SK-N-SH treated with all-trans-retinoic acid at 6 μM for 48 hours (cell line): ENCODE measurements around the gene XPC.

Experiments used
- ATAC-seq: fragments of 200-7000 bp; cut with Tn5 transposase; 3 replicates; pipeline ENCODE4 v1.9.1; 2020; ENCODE audit warnings: mild to moderate bottlenecking, moderate library complexity
- ARNTL ChIP-seq: fragments of 450-650 bp; formaldehyde crosslinking; IDR thresholded peaks from 2 replicates; pipeline ENCODE4 v1.5.0; 2020; ENCODE audit warnings: low read depth, mild to moderate bottlenecking, moderate library complexity, borderline replicate concordance
- BACH2 ChIP-seq: fragments of 250-450 bp; sonication (Bioruptor Pico); IDR thresholded peaks from 2 replicates; pipeline ENCODE4 v1.9.0; 2021; ENCODE audit warnings: mild to moderate bottlenecking, borderline replicate concordance
- CSDC2 ChIP-seq: fragments of 250-450 bp; sonication (Bioruptor Pico); IDR thresholded peaks from 2 replicates; pipeline ENCODE4 v1.5.0; 2020; ENCODE audit warnings: mild to moderate bottlenecking, moderate library complexity
- CSRNP3 ChIP-seq: fragments of 250-450 bp; sonication (Bioruptor Pico); IDR thresholded peaks from 2 replicates; pipeline ENCODE4 v1.5.1; 2021; ENCODE audit warnings: mild to moderate bottlenecking, moderate library complexity
- ESRRG ChIP-seq: fragments of 250-450 bp; sonication (Bioruptor Pico); IDR thresholded peaks from 2 replicates; pipeline ENCODE4 v1.6.1; 2021; ENCODE audit warnings: mild to moderate bottlenecking
- GLIS3 ChIP-seq: fragments of 250-450 bp; sonication (Bioruptor Pico); IDR thresholded peaks from 2 replicates; pipeline ENCODE4 v1.5.0; 2020; ENCODE audit warnings: mild to moderate bottlenecking, moderate library complexity
- ISL1 ChIP-seq: fragments of 250-450 bp; sonication (Bioruptor Pico); IDR thresholded peaks from 2 replicates; pipeline ENCODE4 v2.1.2; 2022; ENCODE audit warnings: mild to moderate bottlenecking, moderate library complexity
- OSR1 ChIP-seq: fragments of 250-450 bp; sonication (Bioruptor Pico); IDR thresholded peaks from 2 replicates; pipeline ENCODE4 v1.8.0; 2022; ENCODE audit warnings: moderate library complexity, mild to moderate bottlenecking, inconsistent platforms
- PATZ1 ChIP-seq: fragments of 250-450 bp; sonication (Bioruptor Pico); IDR thresholded peaks from 2 replicates; pipeline ENCODE4 v1.8.0; 2020; ENCODE audit warnings: mild to moderate bottlenecking, moderate library complexity, borderline replicate concordance
- PPARA ChIP-seq: fragments of 250-450 bp; sonication (Bioruptor Pico); IDR thresholded peaks from 2 replicates; pipeline ENCODE4 v1.5.0; 2020; ENCODE audit warnings: mild to moderate bottlenecking, borderline replicate concordance
- RARB ChIP-seq: fragments of 250-450 bp; sonication (Bioruptor Pico); IDR thresholded peaks from 2 replicates; pipeline ENCODE4 v1.8.0; 2021; ENCODE audit warnings: mild to moderate bottlenecking, moderate library complexity
- SNAI2 ChIP-seq: fragments of 250-450 bp; sonication (Bioruptor Pico); IDR thresholded peaks from 2 replicates; pipeline ENCODE4 v1.5.0; 2020; ENCODE audit warnings: mild to moderate bottlenecking, moderate library complexity
- TCF4 ChIP-seq: fragments of 250-450 bp; sonication (Bioruptor Pico); IDR thresholded peaks from 2 replicates; pipeline ENCODE4 v1.8.0; 2021; ENCODE audit warnings: mild to moderate bottlenecking, moderate library complexity, borderline replicate concordance
- ZC3H10 ChIP-seq: fragments of 250-450 bp; sonication (Bioruptor Pico); IDR thresholded peaks from 2 replicates; pipeline ENCODE4 v1.5.1; 2021; ENCODE audit warnings: mild to moderate bottlenecking, moderate library complexity
- ZFP3 ChIP-seq: fragments of 250-450 bp; sonication (Bioruptor Pico); IDR thresholded peaks from 2 replicates; pipeline ENCODE4 v1.5.0; 2020; ENCODE audit warnings: mild to moderate bottlenecking, moderate library complexity
- ZNF565 ChIP-seq: fragments of 450-650 bp; formaldehyde crosslinking; conservative IDR thresholded peaks from 2 replicates; pipeline ENCODE4 v1.5.0; 2020; ENCODE audit warnings: low read depth, mild to moderate bottlenecking, moderate library complexity
- ZNF70 ChIP-seq: fragments of 450-650 bp; formaldehyde crosslinking; IDR thresholded peaks from 2 replicates; pipeline ENCODE4 v1.5.0; 2020; ENCODE audit warnings: mild to moderate bottlenecking, moderate library complexity
- ZNF8 ChIP-seq: fragments of 450-650 bp; formaldehyde crosslinking; IDR thresholded peaks from 2 replicates; pipeline ENCODE4 v1.5.0; 2020; ENCODE audit warnings: mild to moderate bottlenecking, moderate library complexity
- TF ChIP-seq, protein P1 (sequence below): fragments of 250-450 bp; sonication (Bioruptor Pico); IDR thresholded peaks from 2 replicates; pipeline ENCODE4 v1.5.0; 2020; ENCODE audit warnings: mild to moderate bottlenecking, moderate library complexity
- TF ChIP-seq, protein P2 (sequence below): fragments of 250-450 bp; sonication (Bioruptor Pico); IDR thresholded peaks from 2 replicates; pipeline ENCODE4 v1.8.0; 2021; ENCODE audit warnings: low read depth, mild to moderate bottlenecking, moderate library complexity, borderline replicate concordance

Gene XPC

DNA sequence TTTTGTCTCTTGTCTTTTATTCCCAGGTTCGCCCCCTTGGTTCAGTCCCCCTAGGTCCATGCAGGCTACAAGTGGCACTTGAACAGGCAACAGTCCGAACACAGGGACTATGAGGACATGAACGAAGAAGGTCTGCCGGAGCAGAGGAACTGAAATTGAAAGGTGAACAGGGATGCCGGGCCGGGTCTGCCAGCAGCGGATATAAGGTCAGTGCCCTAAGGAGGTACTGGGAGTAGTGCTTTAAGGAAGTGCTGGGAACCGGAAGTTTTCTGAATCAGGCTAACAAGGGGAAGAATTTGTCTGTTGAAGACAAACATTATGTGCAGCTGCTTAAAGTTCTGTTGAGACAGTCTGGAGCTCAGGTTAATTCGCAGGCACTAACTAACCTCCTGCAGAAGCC, 47.0 kb upstream of the XPC start:
- no peak for ATAC-seq

DNA sequence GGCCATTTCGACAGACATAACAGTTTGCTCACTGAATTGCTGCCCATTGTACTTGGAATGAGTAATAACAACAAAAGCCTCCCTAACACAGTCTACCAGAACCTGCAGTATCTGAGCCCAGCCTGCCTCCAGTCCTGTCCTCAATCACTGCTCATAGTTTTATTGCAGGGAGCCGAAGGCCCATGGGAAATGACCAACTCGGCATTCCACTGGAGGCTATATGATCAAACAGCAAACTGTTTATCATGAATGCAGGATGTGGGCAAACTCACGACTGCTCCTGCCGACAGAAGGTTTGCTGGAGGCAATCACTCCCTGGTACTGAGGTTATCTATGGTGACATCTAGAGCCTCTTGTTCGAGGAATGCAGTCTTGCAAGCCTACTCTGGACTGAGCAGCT, 46.5 kb upstream of the XPC start:
- TF ChIP-seq ZFP3 (CRISPR knock-in tag) (no peak), PATZ1 (CRISPR knock-in tag) (no peak), OSR1 (CRISPR knock-in tag) (no peak), ESRRG (no peak), TCF4 (no peak), ARNTL (no peak), CSRNP3 (no peak), ZNF8 (no peak), PPARA (CRISPR knock-in tag) (no peak), ISL1 (no peak), RARB (CRISPR knock-in tag) (no peak), ZNF565 (no peak), SNAI2 (no peak), GLIS3 (CRISPR knock-in tag) (no peak), ZC3H10 (no peak)
- TF ChIP-seq, protein P1, sequence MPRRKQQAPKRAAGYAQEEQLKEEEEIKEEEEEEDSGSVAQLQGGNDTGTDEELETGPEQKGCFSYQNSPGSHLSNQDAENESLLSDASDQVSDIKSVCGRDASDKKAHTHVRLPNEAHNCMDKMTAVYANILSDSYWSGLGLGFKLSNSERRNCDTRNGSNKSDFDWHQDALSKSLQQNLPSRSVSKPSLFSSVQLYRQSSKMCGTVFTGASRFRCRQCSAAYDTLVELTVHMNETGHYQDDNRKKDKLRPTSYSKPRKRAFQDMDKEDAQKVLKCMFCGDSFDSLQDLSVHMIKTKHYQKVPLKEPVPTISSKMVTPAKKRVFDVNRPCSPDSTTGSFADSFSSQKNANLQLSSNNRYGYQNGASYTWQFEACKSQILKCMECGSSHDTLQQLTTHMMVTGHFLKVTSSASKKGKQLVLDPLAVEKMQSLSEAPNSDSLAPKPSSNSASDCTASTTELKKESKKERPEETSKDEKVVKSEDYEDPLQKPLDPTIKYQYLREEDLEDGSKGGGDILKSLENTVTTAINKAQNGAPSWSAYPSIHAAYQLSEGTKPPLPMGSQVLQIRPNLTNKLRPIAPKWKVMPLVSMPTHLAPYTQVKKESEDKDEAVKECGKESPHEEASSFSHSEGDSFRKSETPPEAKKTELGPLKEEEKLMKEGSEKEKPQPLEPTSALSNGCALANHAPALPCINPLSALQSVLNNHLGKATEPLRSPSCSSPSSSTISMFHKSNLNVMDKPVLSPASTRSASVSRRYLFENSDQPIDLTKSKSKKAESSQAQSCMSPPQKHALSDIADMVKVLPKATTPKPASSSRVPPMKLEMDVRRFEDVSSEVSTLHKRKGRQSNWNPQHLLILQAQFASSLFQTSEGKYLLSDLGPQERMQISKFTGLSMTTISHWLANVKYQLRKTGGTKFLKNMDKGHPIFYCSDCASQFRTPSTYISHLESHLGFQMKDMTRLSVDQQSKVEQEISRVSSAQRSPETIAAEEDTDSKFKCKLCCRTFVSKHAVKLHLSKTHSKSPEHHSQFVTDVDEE (CRISPR knock-in tag) = no peak
- TF ChIP-seq, protein P2, sequence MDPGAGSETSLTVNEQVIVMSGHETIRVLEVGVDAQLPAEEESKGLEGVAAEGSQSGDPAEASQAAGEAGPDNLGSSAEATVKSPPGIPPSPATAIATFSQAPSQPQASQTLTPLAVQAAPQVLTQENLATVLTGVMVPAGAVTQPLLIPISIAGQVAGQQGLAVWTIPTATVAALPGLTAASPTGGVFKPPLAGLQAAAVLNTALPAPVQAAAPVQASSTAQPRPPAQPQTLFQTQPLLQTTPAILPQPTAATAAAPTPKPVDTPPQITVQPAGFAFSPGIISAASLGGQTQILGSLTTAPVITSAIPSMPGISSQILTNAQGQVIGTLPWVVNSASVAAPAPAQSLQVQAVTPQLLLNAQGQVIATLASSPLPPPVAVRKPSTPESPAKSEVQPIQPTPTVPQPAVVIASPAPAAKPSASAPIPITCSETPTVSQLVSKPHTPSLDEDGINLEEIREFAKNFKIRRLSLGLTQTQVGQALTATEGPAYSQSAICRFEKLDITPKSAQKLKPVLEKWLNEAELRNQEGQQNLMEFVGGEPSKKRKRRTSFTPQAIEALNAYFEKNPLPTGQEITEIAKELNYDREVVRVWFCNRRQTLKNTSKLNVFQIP (CRISPR knock-in tag) = no peak
- no peak for ATAC-seq

More for the DNA sequence above, 47.0 kb upstream of the XPC start:
- TF ChIP-seq OSR1 (CRISPR knock-in tag) (no peak), CSRNP3 (no peak), PATZ1 (CRISPR knock-in tag) (no peak), ARNTL (no peak), ZC3H10 (no peak), BACH2 (CRISPR knock-in tag) (no peak), ZNF70 (CRISPR knock-in tag) (no peak), ZNF565 (no peak), CSDC2 (CRISPR knock-in tag) (no peak)
- TF ChIP-seq, protein P2 (CRISPR knock-in tag) = no peak
- TF ChIP-seq, all 23 proteins: peak for 0
